Measurements from ENCODE around the gene TKTL1.

The TKTL1 gene

GRCh38 chrX:154357205-154357604 lies 61.6 kb downstream of the TKTL1 start:
- no peaks in the 10 kb centered on the region for H3K9me3 ChIP-seq (ENCODE audit: control insufficient read depth, low read length)
- no peak overlapping the region for H2AFZ ChIP-seq
- H3K79me2 ChIP-seq: no peaks in the 10 kb centered on the region
- no peak overlapping the region for H3K4me3 ChIP-seq (ENCODE audit: low read depth, low read length)
- H3K36me3 ChIP-seq (ENCODE audit: control insufficient read depth, insufficient read depth, low read length): no peaks in the 10 kb centered on the region
- H3K27me3 ChIP-seq (ENCODE audit: control insufficient read depth, insufficient read depth, low read length): no peaks in the 10 kb centered on the region
- no peaks in the 10 kb centered on the region for H3K4me1 ChIP-seq
- H3K9ac ChIP-seq: no peak overlapping the region
- no peak for TF ChIP-seq CTCF (IDR thresholded peaks at IDR 0.05)
- H3K27ac ChIP-seq: no peak overlapping the region
- no peak overlapping the region for H3K4me2 ChIP-seq (ENCODE audit: low read length)

DNA sequence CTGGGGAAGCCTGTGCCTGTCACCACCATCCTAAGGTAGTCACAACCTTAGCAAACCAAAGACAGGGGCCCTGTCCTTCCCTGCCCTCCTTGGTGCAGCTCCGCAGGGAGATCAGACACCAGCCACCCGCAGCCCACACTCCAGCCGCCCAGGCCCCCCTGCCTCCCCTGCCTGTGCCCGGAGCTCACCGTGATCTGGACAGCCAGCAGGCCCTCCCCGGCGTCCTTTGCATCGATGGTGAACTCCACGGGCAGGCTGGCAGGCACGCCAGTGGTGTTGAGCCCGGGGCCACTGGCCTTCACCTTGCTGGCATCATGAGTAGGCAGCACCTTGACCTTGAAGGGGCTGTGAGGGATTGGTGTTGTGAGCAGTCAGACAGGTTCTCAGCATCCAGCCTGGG lies 62.4 kb downstream of the TKTL1 start:
- no peak overlapping the region for H3K4me2 ChIP-seq (ENCODE audit: low read length)
- H3K9ac ChIP-seq: no peak overlapping the region
- H3K9me3 ChIP-seq (ENCODE audit: control insufficient read depth, low read length): no peaks in the 10 kb centered on the region
- TF ChIP-seq CTCF (IDR thresholded peaks at IDR 0.05): no peak
- no peak overlapping the region for H2AFZ ChIP-seq
- H3K79me2 ChIP-seq: no peaks in the 10 kb centered on the region
- H3K4me1 ChIP-seq: no peaks in the 10 kb centered on the region
- no peak overlapping the region for H3K27ac ChIP-seq
- H3K27me3 ChIP-seq (ENCODE audit: control insufficient read depth, insufficient read depth, low read length): no peaks in the 10 kb centered on the region
- no peaks in the 10 kb centered on the region for H3K36me3 ChIP-seq (ENCODE audit: control insufficient read depth, insufficient read depth, low read length)
- H3K4me3 ChIP-seq (ENCODE audit: low read depth, low read length): no peak overlapping the region

- H3K79me2 ChIP-seq: no peaks in the 10 kb centered on the region
- H3K4me3 ChIP-seq (ENCODE audit: low read depth, low read length): no peak overlapping the region
- H3K9ac ChIP-seq: no peak overlapping the region
- H3K36me3 ChIP-seq (ENCODE audit: control insufficient read depth, insufficient read depth, low read length): no peaks in the 10 kb centered on the region
- no peaks in the 10 kb centered on the region for H3K9me3 ChIP-seq (ENCODE audit: control insufficient read depth, low read length)
- no peaks in the 10 kb centered on the region for H3K27me3 ChIP-seq (ENCODE audit: control insufficient read depth, insufficient read depth, low read length)
- no peak overlapping the region for H2AFZ ChIP-seq
- no peaks in the 10 kb centered on the region for H3K4me1 ChIP-seq
- H3K4me2 ChIP-seq (ENCODE audit: low read length): no peak overlapping the region
- TF ChIP-seq CTCF (IDR thresholded peaks at IDR 0.05): no peak
- no peak overlapping the region for H3K27ac ChIP-seq
These were observed 63.2 kb downstream of the TKTL1 start for GRCh38 chrX:154358829-154359228.

DNA sequence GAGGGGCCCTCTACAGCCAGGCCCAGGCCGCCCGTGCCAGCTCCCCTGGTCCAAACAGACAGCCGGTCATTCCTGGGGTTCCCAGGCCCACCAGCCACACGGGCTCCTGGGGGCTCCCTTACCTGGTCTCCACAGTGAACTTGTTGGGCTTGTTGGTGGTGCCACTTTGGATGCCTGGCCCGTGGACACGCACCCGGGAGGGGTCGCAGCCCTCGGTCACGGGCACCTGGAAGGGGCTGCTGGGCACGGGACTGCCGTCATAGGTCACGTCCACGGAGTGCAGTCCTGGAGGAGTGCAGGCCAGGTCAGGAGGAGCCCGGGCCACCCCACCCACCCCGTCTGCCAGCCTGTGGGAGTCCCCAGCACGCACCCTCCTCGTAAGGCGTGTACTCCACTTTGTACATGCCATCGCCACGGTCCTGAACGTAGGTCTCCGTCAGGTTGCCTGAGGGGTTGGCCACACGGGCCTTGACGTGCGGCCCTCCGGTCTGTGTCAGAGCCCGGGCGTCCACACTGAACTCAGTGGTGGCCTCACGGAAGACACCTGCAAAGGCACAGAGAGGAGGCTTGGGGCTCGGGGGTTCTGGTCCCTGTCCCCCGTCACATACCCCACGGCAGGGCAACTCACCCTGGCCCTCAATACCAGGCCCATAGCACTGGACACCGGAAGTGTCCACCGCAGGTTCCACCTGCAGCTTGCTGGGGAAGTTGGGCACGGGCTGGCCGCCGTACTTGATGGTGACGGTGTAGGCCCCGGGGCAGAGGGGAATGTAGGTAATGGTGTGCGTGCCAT lies 64.0 kb downstream of the TKTL1 start:
- no peaks in the 10 kb centered on the region for H3K36me3 ChIP-seq (ENCODE audit: control insufficient read depth, insufficient read depth, low read length)
- no peak overlapping the region for H3K4me3 ChIP-seq (ENCODE audit: low read depth, low read length)
- H3K9me3 ChIP-seq (ENCODE audit: control insufficient read depth, low read length): no peaks in the 10 kb centered on the region
- TF ChIP-seq CTCF (IDR thresholded peaks at IDR 0.05): no peak
- H3K79me2 ChIP-seq: no peaks in the 10 kb centered on the region
- no peaks in the 10 kb centered on the region for H3K27me3 ChIP-seq (ENCODE audit: control insufficient read depth, insufficient read depth, low read length)
- no peaks in the 10 kb centered on the region for H3K4me1 ChIP-seq
- no peak overlapping the region for H2AFZ ChIP-seq
- no peak overlapping the region for H3K27ac ChIP-seq
- no peak overlapping the region for H3K4me2 ChIP-seq (ENCODE audit: low read length)
- H3K9ac ChIP-seq: no peak overlapping the region

DNA sequence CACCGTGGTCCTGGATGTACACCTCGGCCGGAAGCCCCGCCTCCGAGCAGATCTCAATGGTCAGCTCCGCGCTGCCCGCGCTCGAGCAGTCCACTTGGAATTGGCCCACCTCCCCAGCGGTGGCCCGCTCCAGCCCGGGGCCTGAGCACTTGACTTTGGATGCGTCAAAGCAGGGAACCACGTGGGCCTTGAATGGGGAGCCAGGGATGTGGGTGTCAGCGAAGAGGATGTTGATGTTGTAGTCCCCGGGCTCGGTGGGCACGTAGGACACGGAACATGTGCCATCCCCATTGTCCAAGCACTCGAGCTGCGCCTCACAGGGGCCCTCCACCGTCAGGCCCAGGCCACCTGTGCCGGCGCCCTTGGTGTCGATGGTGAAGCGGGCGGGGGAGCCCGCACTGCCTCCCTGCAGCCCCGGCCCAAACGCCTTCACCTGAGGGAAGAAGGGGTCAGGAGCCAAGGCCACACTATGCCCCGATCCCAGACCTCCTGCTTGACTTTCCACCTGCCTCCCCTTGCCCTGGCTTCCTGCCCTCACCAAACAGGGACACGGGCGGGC lies 64.6 kb downstream of the TKTL1 start:
- Histone ChIP-seq H3K36me3 (ENCODE audit: control insufficient read depth, insufficient read depth, low read length) (no peaks in the 10 kb centered on the region), H3K9me3 (ENCODE audit: control insufficient read depth, low read length) (no peaks in the 10 kb centered on the region), H3K4me3 (ENCODE audit: low read depth, low read length) (no peak overlapping the region), H3K4me1 (no peaks in the 10 kb centered on the region), H3K27ac (no peak overlapping the region), H2AFZ (no peak overlapping the region), H3K27me3 (ENCODE audit: control insufficient read depth, insufficient read depth, low read length) (no peaks in the 10 kb centered on the region), H3K9ac (no peak overlapping the region), H3K4me2 (ENCODE audit: low read length) (no peak overlapping the region), H3K79me2 (no peaks in the 10 kb centered on the region)
- TF ChIP-seq CTCF (IDR thresholded peaks at IDR 0.05): no peak
